ENCODE measurements around the gene NTF4.

- TF ChIP-seq CTCF (IDR thresholded peaks at IDR 0.05) (no peak), POLR2A (IDR thresholded peaks at IDR 0.05) (no peak)
Measured at GRCh38 chr19:49061445-49061844, 3.2 kb downstream of the NTF4 start.

Measured in body of pancreas (tissue), 4 donors.